NB4 (cell line): Measurements from ENCODE around the gene LYST.
"Not testable (repeated sequence)": the region's sequence is repeated elsewhere in the genome, so short reads cannot be mapped to it uniquely, and the experiment has no call there.

Experiments used
- DNase-seq: peaks from one replicate; pipeline ENCODE4 v3.0.0; 2010; ENCODE audit warnings: low read depth
- H3K4me3 ChIP-seq: one replicate; pipeline ENCODE4 v1.5.1; 2011; ENCODE audit warnings: mild to moderate bottlenecking, low read depth, low read length, moderate library complexity
- MYC ChIP-seq: IDR thresholded peaks from 2 replicates; pipeline ENCODE4 v1.6.1; 2011; ENCODE audit warnings: low read depth, low read length
- POLR2A ChIP-seq: IDR thresholded peaks from 2 replicates; pipeline ENCODE4 v1.6.1; 2011; ENCODE audit warnings: mild to moderate bottlenecking; ENCODE audit not compliant: insufficient read length; ENCODE audit errors: extremely low read depth
- TF ChIP-seq, protein P1 (sequence below): IDR thresholded peaks from one replicate; pipeline ENCODE4 v1.5.1; 2012; ENCODE audit warnings: low read depth, low read length
- TF ChIP-seq, protein P2 (sequence below): IDR thresholded peaks from 2 replicates; pipeline ENCODE4 v1.6.1; 2011; ENCODE audit warnings: low read depth, low read length

LYST gene

DNA sequence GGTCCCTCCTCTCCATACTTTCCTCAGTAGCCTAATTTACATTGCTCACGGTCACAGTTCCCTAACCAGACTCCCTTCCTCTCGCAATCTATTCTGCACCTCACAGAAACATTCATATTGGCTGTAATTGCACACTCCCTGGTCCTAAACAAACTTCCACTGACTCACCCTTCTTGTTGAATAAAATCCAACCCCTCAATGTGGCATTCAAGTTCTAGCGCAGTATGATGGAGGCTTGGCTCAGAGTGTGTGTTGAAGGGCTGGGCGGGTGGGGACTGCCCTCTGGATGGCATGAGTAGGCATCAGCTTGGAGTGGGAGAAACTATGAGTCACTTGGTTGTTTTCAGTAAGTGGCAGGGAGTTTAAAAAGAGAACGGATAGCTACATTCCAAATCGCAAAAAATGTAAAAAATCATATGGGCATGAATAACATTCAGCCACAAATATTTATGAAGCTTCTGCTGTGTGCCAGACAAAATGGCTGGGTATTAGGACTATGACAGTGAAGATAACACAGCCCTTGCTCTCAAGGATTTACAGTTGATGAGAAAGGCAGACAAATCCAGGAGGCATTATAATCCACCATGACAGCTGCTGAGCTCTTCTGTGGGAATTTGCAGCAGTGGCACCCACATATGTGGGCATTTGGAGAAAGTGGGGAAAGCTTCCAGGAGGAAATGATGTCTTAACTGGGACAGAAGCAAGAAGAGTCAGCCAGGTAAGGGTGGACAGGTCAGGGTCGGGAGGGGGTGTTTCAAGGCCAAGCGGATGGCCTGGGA, 42.2 kb upstream of the LYST start:
- no peak for TF ChIP-seq MYC
- TF ChIP-seq, protein P1, sequence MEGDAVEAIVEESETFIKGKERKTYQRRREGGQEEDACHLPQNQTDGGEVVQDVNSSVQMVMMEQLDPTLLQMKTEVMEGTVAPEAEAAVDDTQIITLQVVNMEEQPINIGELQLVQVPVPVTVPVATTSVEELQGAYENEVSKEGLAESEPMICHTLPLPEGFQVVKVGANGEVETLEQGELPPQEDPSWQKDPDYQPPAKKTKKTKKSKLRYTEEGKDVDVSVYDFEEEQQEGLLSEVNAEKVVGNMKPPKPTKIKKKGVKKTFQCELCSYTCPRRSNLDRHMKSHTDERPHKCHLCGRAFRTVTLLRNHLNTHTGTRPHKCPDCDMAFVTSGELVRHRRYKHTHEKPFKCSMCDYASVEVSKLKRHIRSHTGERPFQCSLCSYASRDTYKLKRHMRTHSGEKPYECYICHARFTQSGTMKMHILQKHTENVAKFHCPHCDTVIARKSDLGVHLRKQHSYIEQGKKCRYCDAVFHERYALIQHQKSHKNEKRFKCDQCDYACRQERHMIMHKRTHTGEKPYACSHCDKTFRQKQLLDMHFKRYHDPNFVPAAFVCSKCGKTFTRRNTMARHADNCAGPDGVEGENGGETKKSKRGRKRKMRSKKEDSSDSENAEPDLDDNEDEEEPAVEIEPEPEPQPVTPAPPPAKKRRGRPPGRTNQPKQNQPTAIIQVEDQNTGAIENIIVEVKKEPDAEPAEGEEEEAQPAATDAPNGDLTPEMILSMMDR, result no peak
- TF ChIP-seq POLR2A, result no peak
- TF ChIP-seq, protein P2, sequence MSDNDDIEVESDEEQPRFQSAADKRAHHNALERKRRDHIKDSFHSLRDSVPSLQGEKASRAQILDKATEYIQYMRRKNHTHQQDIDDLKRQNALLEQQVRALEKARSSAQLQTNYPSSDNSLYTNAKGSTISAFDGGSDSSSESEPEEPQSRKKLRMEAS, result no peak
- H3K4me3 ChIP-seq, result no peak overlapping the region
- no peak for DNase-seq

DNA sequence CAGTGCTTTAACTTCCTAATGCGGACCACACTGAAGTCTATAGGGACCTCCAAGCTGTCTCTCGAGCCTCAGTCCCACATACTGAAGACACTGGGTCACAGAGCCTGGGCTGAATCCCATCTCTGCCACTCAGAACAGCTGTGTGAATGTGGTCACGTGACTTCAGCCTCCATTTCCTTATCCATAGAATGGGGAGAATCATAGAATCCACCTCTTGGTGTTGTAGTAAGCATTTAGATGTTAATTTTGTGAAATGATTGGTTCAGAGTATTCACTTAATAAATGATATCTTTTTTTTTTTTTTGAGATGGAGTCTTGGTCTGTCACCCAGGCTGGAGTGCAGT, 41.2 kb upstream of the LYST start:
- no peak overlapping the region for H3K4me3 ChIP-seq
- TF ChIP-seq, protein P2, result no peak
- TF ChIP-seq MYC (no peak), POLR2A (no peak)
- TF ChIP-seq, protein P1, result no peak
- no peak for DNase-seq

DNA sequence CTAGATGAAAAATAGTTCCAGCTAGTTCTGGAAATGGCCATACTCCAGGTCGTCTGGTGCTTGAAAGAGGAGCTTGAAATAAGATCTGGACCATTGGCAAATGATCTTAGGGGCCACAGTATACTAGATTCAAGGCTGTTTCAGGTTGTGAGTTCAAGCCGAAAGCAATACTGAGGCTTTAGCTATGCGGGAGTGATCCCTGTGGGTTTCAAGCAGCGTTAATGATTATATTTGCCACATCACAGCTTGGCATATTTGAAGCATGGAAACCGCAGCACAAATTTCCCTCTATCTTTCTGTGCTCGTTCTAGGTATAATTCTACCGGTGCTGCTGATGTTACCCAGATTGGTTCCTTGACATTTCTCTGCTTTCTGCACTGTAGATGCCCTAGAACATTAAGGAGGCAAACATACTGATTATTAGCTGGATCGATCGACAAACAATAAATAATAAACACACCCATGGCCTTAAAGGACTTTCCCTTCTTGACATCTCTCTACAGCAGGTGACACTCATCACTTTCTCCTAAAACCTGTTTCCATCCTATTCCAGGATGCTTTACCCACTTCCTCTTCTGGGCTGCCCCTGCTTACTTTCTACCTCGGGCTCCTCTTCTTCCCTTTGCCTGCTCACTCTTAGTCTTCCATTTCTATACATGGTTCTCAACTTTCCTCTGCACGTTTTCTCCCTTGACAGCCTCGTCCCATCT, 40.6 kb upstream of the LYST start:
- no peak for DNase-seq
- no peak overlapping the region for H3K4me3 ChIP-seq
- TF ChIP-seq MYC, result no peak
- TF ChIP-seq, protein P1, result no peak
- no peak for TF ChIP-seq POLR2A
- TF ChIP-seq, protein P2, result no peak

DNA sequence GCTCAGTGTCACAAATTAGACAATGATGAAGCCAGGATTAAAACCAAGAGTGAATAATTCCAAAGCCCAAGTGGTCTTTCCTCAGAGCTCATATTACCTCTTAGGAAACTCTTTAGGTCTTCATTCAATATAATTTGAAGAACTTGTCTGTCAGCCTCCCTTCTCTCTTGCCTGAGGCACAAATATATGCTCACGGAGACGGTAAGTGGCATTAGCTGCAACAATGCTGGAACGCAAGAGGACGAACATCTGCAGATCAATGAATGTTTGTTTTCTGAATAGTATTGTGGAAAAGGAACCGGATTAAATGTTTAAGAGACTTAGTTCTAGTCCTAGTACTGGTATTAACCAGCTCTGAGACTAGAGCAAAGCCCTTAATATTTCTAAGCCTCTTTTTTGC, 39.7 kb upstream of the LYST start:
- no peak for TF ChIP-seq POLR2A
- TF ChIP-seq, protein P1, result no peak
- TF ChIP-seq, protein P2, result no peak
- TF ChIP-seq MYC, result no peak
- H3K4me3 ChIP-seq, result no peak overlapping the region
- no peak for DNase-seq

DNA sequence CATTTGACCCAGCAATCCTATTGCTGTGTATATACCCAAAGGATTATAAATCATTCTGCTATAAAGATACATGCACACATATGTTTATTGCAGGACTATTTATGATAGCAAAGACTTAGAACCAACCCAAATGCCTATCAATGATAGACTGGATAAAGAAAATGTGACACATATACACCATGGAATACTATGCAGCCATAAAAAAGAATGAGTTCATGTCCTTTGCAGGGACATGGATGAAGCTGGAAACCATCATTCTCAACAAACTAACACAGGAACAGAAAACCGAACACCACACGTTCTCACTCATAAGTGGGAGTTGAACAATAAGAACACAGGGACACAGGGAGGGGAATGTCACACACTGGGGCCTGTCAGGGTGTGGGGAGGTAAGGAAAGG, 37.1 kb upstream of the LYST start:
- not testable (repeated sequence) for H3K4me3 ChIP-seq, DNase-seq

DNA sequence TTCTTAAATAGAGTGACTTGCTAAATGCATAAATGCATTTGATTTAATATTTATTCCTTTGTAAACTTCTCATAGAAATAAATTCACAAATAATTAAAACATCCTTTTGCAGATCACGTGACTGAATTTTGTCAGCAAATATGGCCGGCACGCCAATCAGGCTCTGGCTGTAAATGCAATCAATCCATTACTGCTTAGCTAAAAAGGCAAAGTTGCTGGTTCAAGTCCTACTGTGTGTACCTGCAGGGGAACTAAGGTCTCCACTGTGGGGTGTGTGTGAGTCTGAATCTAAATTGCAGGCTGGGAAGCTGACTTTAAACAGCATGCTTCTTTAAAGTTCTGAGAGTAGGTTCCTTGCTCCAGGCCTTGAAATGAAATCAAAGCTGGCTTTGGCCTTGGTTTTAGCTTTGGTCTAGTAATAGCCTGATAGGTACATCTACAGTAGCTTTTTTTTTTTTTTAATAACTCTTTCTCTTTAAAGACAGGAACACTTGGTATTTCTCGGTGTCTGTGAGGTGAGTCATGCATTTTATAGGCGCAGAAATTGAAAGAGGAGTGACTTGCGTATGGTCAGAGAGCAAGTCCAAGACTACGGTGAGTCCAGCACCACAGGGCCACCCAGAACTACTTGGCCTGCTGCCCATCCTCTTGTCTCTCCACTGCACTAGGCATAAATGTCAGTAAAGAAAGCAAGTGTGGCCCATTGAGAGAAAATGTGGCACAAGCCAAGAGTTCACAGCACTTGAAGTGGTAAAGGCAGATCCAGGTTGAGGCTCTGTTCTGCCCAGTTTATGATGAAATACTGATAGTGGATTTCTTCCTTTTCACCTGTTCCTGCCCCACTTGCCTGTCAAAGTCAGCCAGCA, 36.2 kb upstream of the LYST start:
- no peak overlapping the region for H3K4me3 ChIP-seq
- peak; percentile 70 for DNase-seq
- no peak for TF ChIP-seq MYC
- TF ChIP-seq, protein P1, result no peak
- TF ChIP-seq, protein P2, result no peak
- no peak for TF ChIP-seq POLR2A
